ENCODE data around the gene FNDC3B. TPM values are rescaled to one million over a fixed set of nuclear protein-coding genes. Genes with fewer than 3 reads are reported as not detected.

FNDC3B gene
- total and polyA plus RNA-seq, 9 of the 15 experiments (the other 6 are each of a cell fraction or from before 2014, with no cell fraction given) = 7.0 to 35.8 (median 16.2) TPM

DNA sequence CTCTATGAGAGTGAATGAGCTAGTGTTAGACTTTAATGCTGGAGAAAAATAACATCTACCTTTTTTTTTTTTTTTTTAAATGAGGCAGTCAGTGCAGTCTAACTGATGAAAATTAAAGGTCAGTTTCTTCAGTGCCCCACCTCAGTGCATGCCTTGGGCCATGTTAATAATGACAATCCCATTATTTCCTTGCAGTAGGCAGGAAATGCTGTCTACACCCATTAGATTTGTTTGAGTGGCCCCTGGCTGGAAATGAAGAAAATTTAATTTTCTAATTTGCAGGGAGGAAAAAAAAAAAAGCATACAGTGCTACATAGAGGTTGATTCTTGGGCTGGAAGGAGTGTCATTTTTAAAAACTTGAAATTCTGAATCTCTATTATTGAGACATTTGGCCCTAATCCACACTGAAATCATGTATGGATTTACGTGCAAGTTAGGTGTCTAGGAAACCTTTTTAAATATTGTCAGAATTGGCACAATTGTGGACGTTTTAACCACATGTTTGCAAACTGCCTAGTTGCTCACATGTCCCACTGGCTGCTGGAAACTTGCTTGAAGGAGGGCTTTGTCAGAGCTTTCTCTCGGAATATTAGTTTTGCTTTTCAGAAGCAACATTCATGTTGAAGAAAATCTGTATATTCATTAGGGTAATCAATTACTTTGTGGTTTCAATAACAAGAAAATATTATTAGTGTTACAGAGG is 18.4 kb downstream of the FNDC3B start:
- Histone ChIP-seq H3K9me1 (ENCODE audit: control insufficient read depth, insufficient read depth, low read length) (no peaks in the 10 kb centered on the region), H4K20me1 (replicated peaks; ENCODE audit: control insufficient read depth, insufficient read depth, low read length) (0 out of 2 replicates have a peak, but pooled peaks cover 5% of the 10 kb centered on the region), H3K9ac (ENCODE audit: insufficient read depth in 1 of 2, low read depth in 2 of 2, low read length in 2 of 2) (no peak overlapping the region), H3K9me3 (replicated peaks; ENCODE audit: control insufficient read depth, insufficient read depth, low read depth, low read length) (no peaks in the 10 kb centered on the region), H3K4me1 (replicated peaks in 1 of 2; ENCODE audit: control insufficient read depth in 2 of 2, insufficient read depth in 2 of 2, low read length in 2 of 2) (peaks cover 0 to 3% of the 10 kb centered on the region in 2 experiments; a peak in 1 of 5 replicates), H3K27me3 (ENCODE audit: control insufficient read depth in 2 of 2, insufficient read depth in 2 of 2, low read length in 2 of 2) (no peaks in the 10 kb centered on the region), H3K79me2 (ENCODE audit: control insufficient read depth, insufficient read depth, low read length) (peaks cover 84% of the 10 kb centered on the region), H3K4me3 (no peak overlapping the region), H2AFZ (ENCODE audit: low read depth, low read length) (no peak overlapping the region), H3K36me3 (ENCODE audit: control insufficient read depth, insufficient read depth, low read length) (peaks cover 14% of the 10 kb centered on the region; the same call in 2 of the 3 replicates), H3K4me2 (ENCODE audit: insufficient read depth, low read length) (no peak overlapping the region), H3K27ac (ENCODE audit: extremely low read depth, low read depth, low read length) (no peak overlapping the region)
- DNase-seq (ENCODE audit: extremely low read depth in 1 of 4, low spot score in 3 of 4) (no peak), ATAC-seq (no peak), FAIRE-seq (no peak)
- in situ Hi-C loops (cut with MboI) (no loop called here), intact Hi-C loops (cut with micrococcal nuclease) (no loop called here)
- 62% methylated on average over 3 of the region's 3 CpGs for WGBS (ENCODE audit: insufficient coverage, low coverage, missing lambda C conversion rate)
- CTCF ChIA-PET (ENCODE audit: low intra/inter-chr PET ratio) = no interaction called here
- no TSS peak for BruUV-seq (replicated peaks)
- TF ChIP-seq ETS2 (tag; IDR thresholded peaks at IDR 0.05; ENCODE audit: borderline replicate concordance, poor library complexity, severe bottlenecking) (no peak), SIN3A (IDR thresholded peaks at IDR 0.05; ENCODE audit: borderline replicate concordance in 2 of 2, control insufficient read depth in 1 of 2, low read depth in 2 of 2, low read length in 2 of 2) (no peak), SIN3B (IDR thresholded peaks at IDR 0.05; ENCODE audit: low read depth) (no peak), BRF1 (IDR thresholded peaks at IDR 0.05; ENCODE audit: borderline replicate concordance, extremely low read depth, insufficient read length) (no peak), KDM1A (IDR thresholded peaks at IDR 0.05) (no peak), ZNF133 (CRISPR knock-in tag; IDR thresholded peaks at IDR 0.05) (no peak), BRD4 (IDR thresholded peaks at IDR 0.05) (no peak), ZNF76 (CRISPR knock-in tag; IDR thresholded peaks at IDR 0.05; ENCODE audit: borderline replicate concordance) (no peak)
- TF ChIP-seq, protein P1, sequence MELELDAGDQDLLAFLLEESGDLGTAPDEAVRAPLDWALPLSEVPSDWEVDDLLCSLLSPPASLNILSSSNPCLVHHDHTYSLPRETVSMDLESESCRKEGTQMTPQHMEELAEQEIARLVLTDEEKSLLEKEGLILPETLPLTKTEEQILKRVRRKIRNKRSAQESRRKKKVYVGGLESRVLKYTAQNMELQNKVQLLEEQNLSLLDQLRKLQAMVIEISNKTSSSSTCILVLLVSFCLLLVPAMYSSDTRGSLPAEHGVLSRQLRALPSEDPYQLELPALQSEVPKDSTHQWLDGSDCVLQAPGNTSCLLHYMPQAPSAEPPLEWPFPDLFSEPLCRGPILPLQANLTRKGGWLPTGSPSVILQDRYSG (tag; conservative IDR thresholded peaks at IDR 0.05; ENCODE audit: low read depth) = no peak
- TF ChIP-seq, protein P2, sequence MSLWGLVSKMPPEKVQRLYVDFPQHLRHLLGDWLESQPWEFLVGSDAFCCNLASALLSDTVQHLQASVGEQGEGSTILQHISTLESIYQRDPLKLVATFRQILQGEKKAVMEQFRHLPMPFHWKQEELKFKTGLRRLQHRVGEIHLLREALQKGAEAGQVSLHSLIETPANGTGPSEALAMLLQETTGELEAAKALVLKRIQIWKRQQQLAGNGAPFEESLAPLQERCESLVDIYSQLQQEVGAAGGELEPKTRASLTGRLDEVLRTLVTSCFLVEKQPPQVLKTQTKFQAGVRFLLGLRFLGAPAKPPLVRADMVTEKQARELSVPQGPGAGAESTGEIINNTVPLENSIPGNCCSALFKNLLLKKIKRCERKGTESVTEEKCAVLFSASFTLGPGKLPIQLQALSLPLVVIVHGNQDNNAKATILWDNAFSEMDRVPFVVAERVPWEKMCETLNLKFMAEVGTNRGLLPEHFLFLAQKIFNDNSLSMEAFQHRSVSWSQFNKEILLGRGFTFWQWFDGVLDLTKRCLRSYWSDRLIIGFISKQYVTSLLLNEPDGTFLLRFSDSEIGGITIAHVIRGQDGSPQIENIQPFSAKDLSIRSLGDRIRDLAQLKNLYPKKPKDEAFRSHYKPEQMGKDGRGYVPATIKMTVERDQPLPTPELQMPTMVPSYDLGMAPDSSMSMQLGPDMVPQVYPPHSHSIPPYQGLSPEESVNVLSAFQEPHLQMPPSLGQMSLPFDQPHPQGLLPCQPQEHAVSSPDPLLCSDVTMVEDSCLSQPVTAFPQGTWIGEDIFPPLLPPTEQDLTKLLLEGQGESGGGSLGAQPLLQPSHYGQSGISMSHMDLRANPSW (CRISPR knock-in tag; IDR thresholded peaks at IDR 0.05) = no peak
- TF ChIP-seq, protein P3, sequence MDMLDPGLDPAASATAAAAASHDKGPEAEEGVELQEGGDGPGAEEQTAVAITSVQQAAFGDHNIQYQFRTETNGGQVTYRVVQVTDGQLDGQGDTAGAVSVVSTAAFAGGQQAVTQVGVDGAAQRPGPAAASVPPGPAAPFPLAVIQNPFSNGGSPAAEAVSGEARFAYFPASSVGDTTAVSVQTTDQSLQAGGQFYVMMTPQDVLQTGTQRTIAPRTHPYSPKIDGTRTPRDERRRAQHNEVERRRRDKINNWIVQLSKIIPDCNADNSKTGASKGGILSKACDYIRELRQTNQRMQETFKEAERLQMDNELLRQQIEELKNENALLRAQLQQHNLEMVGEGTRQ (CRISPR knock-in tag; IDR thresholded peaks at IDR 0.05) = no peak
- POLR2A ChIA-PET = interaction anchor here (0.7 to 1.6 kb wide), 4 partner anchors 8 to 382 kb away, joined by 3 to 10 read pairs (median 6); no protein-coding TSS in a partner anchor
